Astrocyte of the spinal cord (primary cell): ENCODE measurements around the gene FRAS1.

Experiments used
- DNase-seq: peaks from one replicate; pipeline ENCODE4 v3.0.0; 2011; ENCODE audit warnings: low read depth, low spot score
- H3K4me3 ChIP-seq: 2 replicates; pipeline ENCODE4 v1.5.1; 2011; ENCODE audit warnings: low read depth, mild to moderate bottlenecking, low read length, moderate library complexity
- CTCF ChIP-seq: IDR thresholded peaks from 2 replicates; pipeline ENCODE4 v1.5.1; 2012; ENCODE audit warnings: low read depth, mild to moderate bottlenecking, low read length, inconsistent platforms
- in situ Hi-C: cut with HindIII; loops from 2 replicates; pipeline ENCODE4 v1.10.0; 2017; ENCODE audit warnings: low sequenced_read_pairs

The FRAS1 gene

GRCh38 chr4:78397292-78397630 is 340.1 kb downstream of the FRAS1 start:
- no peak for TF ChIP-seq CTCF
- in situ Hi-C loops: no loop called here
- H3K4me3 ChIP-seq: no peak overlapping the region
- DNase-seq: no peak

- DNase-seq: no peak
- TF ChIP-seq CTCF: no peak
- no peak overlapping the region for H3K4me3 ChIP-seq
- in situ Hi-C loops: no loop called here
Observed at GRCh38 chr4:78409612-78410202, 352.6 kb downstream of the FRAS1 start.

GRCh38 chr4:78410225-78410624 is 353.1 kb downstream of the FRAS1 start:
- in situ Hi-C loops: no loop called here
- DNase-seq: no peak
- no peak for TF ChIP-seq CTCF
- H3K4me3 ChIP-seq: no peak overlapping the region

- no peak for TF ChIP-seq CTCF
- in situ Hi-C loops: no loop called here
- H3K4me3 ChIP-seq: no peak overlapping the region
- DNase-seq: no peak
Observed at GRCh38 chr4:78410676-78411075, 353.6 kb downstream of the FRAS1 start.

DNA sequence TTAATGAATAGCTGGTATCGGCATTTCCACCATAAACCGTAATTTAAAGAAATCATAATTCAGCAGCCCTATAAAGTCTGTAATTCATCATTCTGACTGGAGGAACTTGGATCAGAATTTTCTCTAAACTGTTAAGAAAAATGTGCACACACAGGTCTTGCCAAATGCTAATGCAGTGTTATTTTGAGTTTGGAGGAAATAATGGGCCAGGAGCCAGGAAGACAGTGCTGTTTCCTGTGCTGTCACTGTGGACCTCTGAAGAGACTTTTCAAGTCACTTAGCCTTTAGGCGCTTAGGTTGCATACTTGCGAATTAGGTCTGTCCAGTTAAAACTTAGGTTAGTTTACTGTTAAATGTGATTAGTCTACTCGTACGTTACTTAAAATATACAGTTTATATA is 357.0 kb downstream of the FRAS1 start:
- in situ Hi-C loops: no loop called here
- no peak for TF ChIP-seq CTCF
- no peak overlapping the region for H3K4me3 ChIP-seq
- DNase-seq: no peak

- no peak for DNase-seq
- H3K4me3 ChIP-seq: no peak overlapping the region
- TF ChIP-seq CTCF: no peak
- in situ Hi-C loops: no loop called here
Observed at GRCh38 chr4:78417603-78418002, 360.5 kb downstream of the FRAS1 start.

DNA sequence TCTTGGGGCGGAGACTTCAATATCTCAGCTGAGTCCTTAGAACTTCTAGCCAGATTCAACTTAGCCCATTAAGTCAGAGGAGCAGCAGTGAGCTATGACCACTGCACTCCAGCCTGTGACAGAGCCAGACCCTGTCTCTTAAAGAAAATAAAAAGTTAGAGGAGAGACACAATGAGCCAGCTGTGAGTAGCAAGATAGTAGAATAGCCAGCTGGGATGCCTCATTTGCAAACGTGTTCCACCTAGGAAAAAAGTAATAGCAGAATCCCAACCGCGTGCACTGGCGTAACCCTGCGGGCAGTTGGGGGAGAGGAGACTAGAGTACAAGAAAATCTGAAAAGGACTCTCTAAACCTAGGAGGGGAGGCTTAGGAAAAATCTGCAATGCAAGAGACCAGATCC is 361.3 kb downstream of the FRAS1 start:
- in situ Hi-C loops: no loop called here
- H3K4me3 ChIP-seq: no peak overlapping the region
- no peak for TF ChIP-seq CTCF
- no peak for DNase-seq
